ENCODE data around the gene ZNF672. TPM values are rescaled to one million over a fixed set of nuclear protein-coding genes. Genes with fewer than 3 reads are reported as not detected.

ZNF672 gene
- total RNA-seq, 2 experiments from 2014 or later, result 35.9 to 38.4 TPM

DNA sequence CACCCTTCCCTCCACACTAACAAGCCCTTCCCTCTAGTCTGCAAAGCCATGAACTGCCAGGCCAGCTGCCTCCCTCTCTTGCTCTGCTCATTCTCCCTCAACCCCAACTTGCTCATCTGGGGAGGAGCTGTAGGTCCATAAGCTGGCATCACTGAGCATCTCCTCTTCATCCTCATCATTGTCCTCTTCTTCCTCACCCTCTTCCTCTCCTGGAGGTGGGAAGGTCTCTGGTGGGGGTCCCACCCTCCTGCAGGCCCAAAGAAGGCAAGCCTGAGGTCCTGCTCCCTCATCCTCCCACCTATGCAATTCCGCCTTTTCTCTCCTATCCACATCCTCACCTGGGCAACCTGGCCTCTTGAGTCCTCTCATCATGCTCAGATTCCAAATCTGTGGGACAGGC lies 18.2 kb downstream of the ZNF672 start:
- TF ChIP-seq, protein P1, sequence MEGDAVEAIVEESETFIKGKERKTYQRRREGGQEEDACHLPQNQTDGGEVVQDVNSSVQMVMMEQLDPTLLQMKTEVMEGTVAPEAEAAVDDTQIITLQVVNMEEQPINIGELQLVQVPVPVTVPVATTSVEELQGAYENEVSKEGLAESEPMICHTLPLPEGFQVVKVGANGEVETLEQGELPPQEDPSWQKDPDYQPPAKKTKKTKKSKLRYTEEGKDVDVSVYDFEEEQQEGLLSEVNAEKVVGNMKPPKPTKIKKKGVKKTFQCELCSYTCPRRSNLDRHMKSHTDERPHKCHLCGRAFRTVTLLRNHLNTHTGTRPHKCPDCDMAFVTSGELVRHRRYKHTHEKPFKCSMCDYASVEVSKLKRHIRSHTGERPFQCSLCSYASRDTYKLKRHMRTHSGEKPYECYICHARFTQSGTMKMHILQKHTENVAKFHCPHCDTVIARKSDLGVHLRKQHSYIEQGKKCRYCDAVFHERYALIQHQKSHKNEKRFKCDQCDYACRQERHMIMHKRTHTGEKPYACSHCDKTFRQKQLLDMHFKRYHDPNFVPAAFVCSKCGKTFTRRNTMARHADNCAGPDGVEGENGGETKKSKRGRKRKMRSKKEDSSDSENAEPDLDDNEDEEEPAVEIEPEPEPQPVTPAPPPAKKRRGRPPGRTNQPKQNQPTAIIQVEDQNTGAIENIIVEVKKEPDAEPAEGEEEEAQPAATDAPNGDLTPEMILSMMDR (IDR thresholded peaks at IDR 0.05), result no peak
- DNase-seq, result no peak
- Mint-ChIP-seq H3K9me3 (no peaks in the 10 kb centered on the region), H3K4me3 (peak overlapping the region; percentile 3), H3K27me3 (no peaks in the 10 kb centered on the region), H3K4me1 (ENCODE audit: low read depth) (peaks cover 49% of the 10 kb centered on the region), H3K27ac (peak overlapping the region; percentile 68), H3K36me3 (ENCODE audit: low read depth) (peaks cover 19% of the 10 kb centered on the region)
- ChIA-PET POLR2A (interaction anchor here (4.9 kb wide), 1 partner anchor 18 kb away, joined by 98 read pairs; the partner anchor contains the start of gene ZNF672), CTCF (interaction anchor here (1.4 kb wide), 1 partner anchor 14 kb away, joined by 3 read pairs; no protein-coding TSS in a partner anchor)
- ATAC-seq (ENCODE audit: poor library complexity), result no peak
- Histone ChIP-seq H3K36me3 (ENCODE audit: insufficient read depth, low read length) (peaks cover 19% of the 10 kb centered on the region), H3K9me3 (ENCODE audit: control insufficient read depth in 1 of 2, insufficient read depth in 1 of 2, low read length in 2 of 2) (no peaks in the 10 kb centered on the region), H3K4me1 (ENCODE audit: insufficient read depth, low read length) (peaks cover 56% of the 10 kb centered on the region), H3K27ac (ENCODE audit: low read depth in 1 of 2, low read length in 2 of 2) (no peak overlapping the region), H3K4me3 (ENCODE audit: low read length) (no peak overlapping the region), H3K27me3 (ENCODE audit: control insufficient read depth in 1 of 2, insufficient read depth in 2 of 2, low read length in 2 of 2) (no peaks in the 10 kb centered on the region)
- intact Hi-C loops (cut with DNase I, micrococcal nuclease), result no loop called here

DNA sequence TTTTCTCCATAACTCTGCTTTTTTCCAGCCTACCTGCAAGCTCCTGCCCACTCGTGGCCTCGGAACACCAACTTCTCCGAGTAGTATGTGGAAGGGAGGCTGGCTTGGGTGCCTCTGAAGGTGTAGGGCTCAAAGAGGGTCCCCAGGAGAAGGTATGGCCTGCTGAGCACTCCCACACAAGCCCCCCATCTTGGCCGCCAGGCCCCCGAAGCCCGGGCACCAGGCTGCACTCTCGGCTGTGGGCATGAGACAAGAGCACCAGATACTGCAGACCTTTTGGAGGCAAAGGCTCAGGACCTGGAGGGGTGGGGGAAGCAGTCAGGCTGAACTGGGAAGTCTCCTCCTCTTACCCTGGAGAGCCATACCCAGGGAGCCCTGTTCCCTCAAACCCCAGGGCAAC lies 19.2 kb downstream of the ZNF672 start:
- H3K4me3 ChIP-seq (ENCODE audit: low read length), result no peak overlapping the region
- H3K27me3 ChIP-seq (ENCODE audit: control insufficient read depth in 1 of 2, insufficient read depth in 2 of 2, low read length in 2 of 2), result no peaks in the 10 kb centered on the region
- Mint-ChIP-seq H3K4me1 (ENCODE audit: low read depth) (peaks cover 58% of the 10 kb centered on the region), H3K4me3 (no peak overlapping the region), H3K27me3 (no peaks in the 10 kb centered on the region), H3K9me3 (no peaks in the 10 kb centered on the region), H3K27ac (peak overlapping the region; percentile 93), H3K36me3 (ENCODE audit: low read depth) (peaks cover 19% of the 10 kb centered on the region)
- peaks cover 19% of the 10 kb centered on the region for H3K36me3 ChIP-seq (ENCODE audit: insufficient read depth, low read length)
- CTCF ChIA-PET, result interaction anchor here (1.2 kb wide), 1 partner anchor 67 kb away, joined by 3 read pairs; no protein-coding TSS in a partner anchor
- no peak for DNase-seq
- no peaks in the 10 kb centered on the region for H3K9me3 ChIP-seq (ENCODE audit: control insufficient read depth in 1 of 2, insufficient read depth in 1 of 2, low read length in 2 of 2)
- intact Hi-C loops (cut with DNase I, micrococcal nuclease), result loop anchor here in 1 of 2 experiments (1.0 kb wide), 1 partner anchor 18 kb away; no protein-coding TSS in a partner anchor
- no peak for ATAC-seq (ENCODE audit: poor library complexity)
- POLR2A ChIA-PET, result interaction anchor here (4.9 kb wide), 1 partner anchor 19 kb away, joined by 98 read pairs; the partner anchor contains the start of gene ZNF672
- H3K4me1 ChIP-seq (ENCODE audit: insufficient read depth, low read length), result peaks cover 56% of the 10 kb centered on the region
- H3K27ac ChIP-seq (ENCODE audit: low read depth in 1 of 2, low read length in 2 of 2), result no peak overlapping the region
- TF ChIP-seq, protein P1 (IDR thresholded peaks at IDR 0.05), result no peak

DNA sequence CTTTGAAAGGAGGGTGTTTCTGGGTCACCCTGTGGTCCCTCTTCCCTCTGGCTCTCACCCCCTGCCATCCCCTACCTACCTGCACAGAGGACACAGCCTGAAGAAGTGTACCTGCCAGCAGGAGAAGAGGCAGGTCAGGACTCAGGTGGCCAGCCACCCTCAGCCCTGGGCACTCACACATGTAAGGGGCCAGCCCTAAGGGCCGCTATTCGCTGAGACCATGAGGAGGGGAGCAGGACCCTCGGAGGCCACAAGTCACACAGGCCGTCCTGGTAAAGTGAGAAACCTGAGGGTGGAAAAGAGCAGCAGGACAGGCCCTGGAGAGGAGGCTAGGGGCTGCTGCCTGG lies 19.7 kb downstream of the ZNF672 start:
- Histone ChIP-seq H3K36me3 (ENCODE audit: insufficient read depth, low read length) (peaks cover 19% of the 10 kb centered on the region), H3K27me3 (ENCODE audit: control insufficient read depth in 1 of 2, insufficient read depth in 2 of 2, low read length in 2 of 2) (no peaks in the 10 kb centered on the region), H3K4me1 (ENCODE audit: insufficient read depth, low read length) (peaks cover 60% of the 10 kb centered on the region), H3K4me3 (ENCODE audit: low read length) (peak overlapping the region; percentile 53), H3K9me3 (ENCODE audit: control insufficient read depth in 1 of 2, insufficient read depth in 1 of 2, low read length in 2 of 2) (no peaks in the 10 kb centered on the region), H3K27ac (ENCODE audit: low read depth in 1 of 2, low read length in 2 of 2) (no peak overlapping the region)
- peak overlapping the region; percentile 95 for H3K4me3 Mint-ChIP-seq
- intact Hi-C loops (cut with DNase I, micrococcal nuclease), result loop anchor here in 1 of 2 experiments (1.0 to 2.0 kb wide), 2 partner anchors 17 to 18 kb away; no protein-coding TSS in a partner anchor
- no peaks in the 10 kb centered on the region for H3K9me3 Mint-ChIP-seq
- peaks cover 64% of the 10 kb centered on the region for H3K4me1 Mint-ChIP-seq (ENCODE audit: low read depth)
- TF ChIP-seq, protein P1 (IDR thresholded peaks at IDR 0.05), result no peak
- DNase-seq (no peak), ATAC-seq (ENCODE audit: poor library complexity) (no peak)
- peak overlapping the region; percentile 93 for H3K27ac Mint-ChIP-seq
- ChIA-PET CTCF (interaction anchor here (0.8 to 2.9 kb wide), 6 partner anchors 8 to 67 kb away, joined by 3 to 65 read pairs (median 5); partner anchors contain the start of genes PGBD2, SH3BP5L and ZNF672), POLR2A (interaction anchor here (1.2 to 4.9 kb wide), 4 partner anchors 11 to 31 kb away, joined by 5 to 98 read pairs (median 42); partner anchors contain the start of genes SH3BP5L and ZNF672)
- H3K36me3 Mint-ChIP-seq (ENCODE audit: low read depth), result peaks cover 19% of the 10 kb centered on the region
- no peaks in the 10 kb centered on the region for H3K27me3 Mint-ChIP-seq

Measured in CD4-positive, alpha-beta T cell (primary cell).